ENCODE results near the gene GMPR. TPM values are rescaled to one million over a fixed set of nuclear protein-coding genes. Genes with fewer than 3 reads are reported as not detected.
"Not testable (repeated sequence)": the region's sequence is repeated elsewhere in the genome, so short reads cannot be mapped to it uniquely, and the experiment has no call there.

Gene GMPR
- total RNA-seq, 1 experiment from 2014 or later = 33.5 TPM

GRCh38 chr6:16225062-16225731, 13.2 kb upstream of the GMPR start:
- DNase-seq (ENCODE audit: low read depth) = not testable (repeated sequence)

- DNase-seq (ENCODE audit: low read depth) = not testable (repeated sequence)
These were observed 12.0 kb upstream of the GMPR start for GRCh38 chr6:16226117-16227047.

GRCh38 chr6:16227048-16227562, 11.3 kb upstream of the GMPR start:
- no peak for DNase-seq (ENCODE audit: low read depth)

GRCh38 chr6:16227605-16228004, 10.8 kb upstream of the GMPR start:
- no peak for DNase-seq (ENCODE audit: low read depth)

- no peak for DNase-seq (ENCODE audit: low read depth)
These were observed 10.3 kb upstream of the GMPR start for GRCh38 chr6:16228043-16228442.

- DNase-seq (ENCODE audit: low read depth) = no peak
These were observed 9.4 kb upstream of the GMPR start for GRCh38 chr6:16228709-16229665.

- no peak for DNase-seq (ENCODE audit: low read depth)
These were observed 8.7 kb upstream of the GMPR start for GRCh38 chr6:16229700-16230099.

GRCh38 chr6:16230953-16231352, 7.4 kb upstream of the GMPR start:
- DNase-seq (ENCODE audit: low read depth) = no peak

GRCh38 chr6:16232086-16232485, 6.3 kb upstream of the GMPR start:
- DNase-seq (ENCODE audit: low read depth) = no peak

GRCh38 chr6:16236009-16236501, 2.3 kb upstream of the GMPR start:
- peak; percentile 14 for DNase-seq (ENCODE audit: low read depth)

GRCh38 chr6:16236631-16237199, 1.7 kb upstream of the GMPR start:
- DNase-seq (ENCODE audit: low read depth) = peak; percentile 80

GRCh38 chr6:16237242-16237641, 1.1 kb upstream of the GMPR start:
- DNase-seq (ENCODE audit: low read depth) = no peak

- DNase-seq (ENCODE audit: low read depth) = peak; percentile 66
These were observed 793 bp downstream of the GMPR start for GRCh38 chr6:16238963-16239797.

- DNase-seq (ENCODE audit: low read depth) = no peak
These were observed 1.4 kb downstream of the GMPR start for GRCh38 chr6:16239798-16240123.

- DNase-seq (ENCODE audit: low read depth) = no peak
These were observed 2.4 kb downstream of the GMPR start for GRCh38 chr6:16240589-16241320.

- DNase-seq (ENCODE audit: low read depth) = no peak
These were observed 2.9 kb downstream of the GMPR start for GRCh38 chr6:16241321-16241689.

- DNase-seq (ENCODE audit: low read depth) = peak; percentile 98
These were observed 4.7 kb downstream of the GMPR start for GRCh38 chr6:16243055-16243454.

- no peak for DNase-seq (ENCODE audit: low read depth)
These were observed 5.3 kb downstream of the GMPR start for GRCh38 chr6:16243664-16244063.

GRCh38 chr6:16244446-16244845, 6.1 kb downstream of the GMPR start:
- DNase-seq (ENCODE audit: low read depth) = no peak
